HepG2 (cell line): ENCODE data around the gene C3orf70. TPM values are rescaled to one million over a fixed set of nuclear protein-coding genes. Genes with fewer than 3 reads are reported as not detected.

Experiments
- ATAC-seq: fragments of 200-7000 bp; cut with Tn5 transposase; 3 replicates; pipeline ENCODE4 v1.9.1; 2020; ENCODE audit warnings: mild to moderate bottlenecking, moderate library complexity
- BruUV-seq: library from RNA; stranded (reverse); fragments of 400-500 nt; replicated peaks from 2 replicates; lab custom pipeline; 2021; lab: Mats Ljungman, UMichigan
- CTCF ChIA-PET: fragments of 300-600 bp; formaldehyde crosslinking; extraction: SDS; loops from one replicate; lab custom pipeline; 2021; ENCODE audit warnings: low total read pairs, inconsistent platforms, low intra/inter-chr PET ratio; lab: Yijun Ruan, JAX
- POLR2A ChIA-PET: fragments of 350-600 bp; sonication (Branson Sonifier 250); formaldehyde crosslinking; loops from one replicate; lab custom pipeline; 2020; ENCODE audit warnings: antibody characterized with exemption, inconsistent platforms; lab: Yijun Ruan, JAX
- DNase-seq: peaks from one replicate; pipeline ENCODE4 v3.0.0-alpha.2; 2015; ENCODE audit warnings: low spot score
- FAIRE-seq: peaks from 3 replicates; lab custom pipeline; 2011; peaks lifted over from hg19 to GRCh38; lab: Jason Lieb, UNC
- H2AFZ ChIP-seq: one replicate; pipeline ENCODE4 v1.6.1; 2011; ENCODE audit warnings: low read length, inconsistent platforms
- H3K27ac ChIP-seq: fragments of 300-600 bp; 3 replicates; pipeline ENCODE4 v1.8.0; 2011; ENCODE audit warnings: mixed run types, mild to moderate bottlenecking, mixed read lengths, low read length, inconsistent platforms; ENCODE audit not compliant: insufficient read depth; ENCODE audit errors: extremely low read length
- H3K27me3 ChIP-seq, 2 experiments: fragments of 200-600 bp in 1 of 2; 2 replicates in 1 of 2; 3 replicates in 1 of 2; pipeline versions ENCODE4 v1.6.0 to v1.8.0; 2011; ENCODE audit warnings: low read length in 2 of 2, mild to moderate bottlenecking in 2 of 2, moderate library complexity in 2 of 2, inconsistent platforms in 1 of 2; ENCODE audit not compliant: insufficient read depth in 2 of 2, control insufficient read depth in 1 of 2
- H3K36me3 ChIP-seq, 2 experiments: fragments of 200-600 bp in 1 of 2; replicated peaks in 1 of 2; 2 replicates in 1 of 2; 3 replicates in 1 of 2; pipeline versions ENCODE4 v1.5.1 to v1.8.0; 2011; ENCODE audit warnings: low read length in 2 of 2, inconsistent platforms in 1 of 2; ENCODE audit not compliant: insufficient read depth in 2 of 2, control insufficient read depth in 1 of 2
- H3K4me1 ChIP-seq: 2 replicates; pipeline ENCODE4 v1.5.1; 2012; ENCODE audit warnings: low read length, inconsistent platforms; ENCODE audit not compliant: insufficient read depth
- H3K4me2 ChIP-seq: 2 replicates; pipeline ENCODE4 v1.6.0; 2011; ENCODE audit warnings: low read depth, low read length, inconsistent platforms
- H3K4me3 ChIP-seq, 3 experiments: fragments of 200-600 bp in 1 of 3; sonication (generic), shearing (Covaris generic) in 1 of 3; replicated peaks in 1 of 3; 2 replicates each; pipeline ENCODE4 v1.5.1; 2011 to 2016; ENCODE audit warnings: low read length in 3 of 3, inconsistent platforms in 2 of 3, low read depth in 2 of 3, mild to moderate bottlenecking in 2 of 3, control low read depth in 1 of 3, mixed read lengths in 1 of 3; ENCODE audit not compliant: insufficient read depth in 1 of 3
- H3K79me2 ChIP-seq: one replicate; pipeline ENCODE4 v1.6.1; 2011; ENCODE audit warnings: low read length, inconsistent platforms; ENCODE audit not compliant: insufficient read depth
- H3K9ac ChIP-seq: 2 replicates; pipeline ENCODE4 v1.6.0; 2011; ENCODE audit warnings: mild to moderate bottlenecking, low read depth, low read length, inconsistent platforms; ENCODE audit not compliant: insufficient read depth
- H3K9me3 ChIP-seq: 2 replicates; pipeline ENCODE4 v1.5.1; 2012; ENCODE audit warnings: mild to moderate bottlenecking, low read length
- H4K20me1 ChIP-seq: 2 replicates; pipeline ENCODE4 v1.6.0; 2011; ENCODE audit warnings: inconsistent platforms, mild to moderate bottlenecking, low read length, moderate library complexity; ENCODE audit not compliant: insufficient read depth
- ATF7-NPFF ChIP-seq: sonication (generic); formaldehyde crosslinking; IDR thresholded peaks from 2 replicates; pipeline ENCODE4 v1.8.1; 2023; ENCODE audit warnings: mild to moderate bottlenecking, low read depth, missing genetic modification reagents, moderate library complexity
- CCDC6 ChIP-seq: sonication (generic); formaldehyde crosslinking; IDR thresholded peaks from 2 replicates; pipeline ENCODE4 v1.8.1; 2022; ENCODE audit warnings: mild to moderate bottlenecking, missing genetic modification reagents, moderate library complexity
- ESRRA ChIP-seq: sonication (generic); formaldehyde crosslinking; IDR thresholded peaks from 2 replicates; pipeline ENCODE4 v1.5.1; 2020; ENCODE audit warnings: mild to moderate bottlenecking, low read depth, missing genetic modification reagents
- FOXA1 ChIP-seq, 2 experiments: fragments of 450-650 bp in 1 of 2; sonication (generic) in 1 of 2; formaldehyde crosslinking in 1 of 2; IDR thresholded peaks; 2 replicates each; pipeline versions ENCODE4 v1.4.0 to v1.6.1; 2016 to 2020; ENCODE audit warnings: missing genetic modification reagents in 1 of 2
- JARID2 ChIP-seq: sonication (generic); formaldehyde crosslinking; IDR thresholded peaks from 2 replicates; pipeline ENCODE4 v1.8.1; 2023; ENCODE audit warnings: missing genetic modification reagents, inconsistent platforms; ENCODE audit not compliant: insufficient replicate concordance
- MAX ChIP-seq: IDR thresholded peaks from 2 replicates; pipeline ENCODE4 v1.6.1; 2012; ENCODE audit warnings: inconsistent platforms
- MEF2D ChIP-seq: sonication (generic); formaldehyde crosslinking; IDR thresholded peaks from 2 replicates; pipeline ENCODE4 v1.5.1; 2020; ENCODE audit warnings: mild to moderate bottlenecking, missing genetic modification reagents
- MEIS1 ChIP-seq: sonication (generic); formaldehyde crosslinking; IDR thresholded peaks from 2 replicates; pipeline ENCODE4 v1.9.0; 2021; ENCODE audit warnings: mild to moderate bottlenecking, missing genetic modification reagents, moderate library complexity, borderline replicate concordance
- MTF1 ChIP-seq: sonication (generic); formaldehyde crosslinking; IDR thresholded peaks from 2 replicates; pipeline ENCODE4 v1.5.0; 2020; ENCODE audit warnings: missing genetic modification reagents
- RCOR2 ChIP-seq: IDR thresholded peaks from 2 replicates; pipeline ENCODE4 v1.6.1; 2016; ENCODE audit warnings: missing biosample characterization, missing genetic modification reagents
- RELA ChIP-seq: sonication (generic); formaldehyde crosslinking; IDR thresholded peaks from 2 replicates; pipeline ENCODE4 v1.4.0; 2020; ENCODE audit warnings: missing genetic modification reagents
- STAG1 ChIP-seq: sonication (generic); formaldehyde crosslinking; IDR thresholded peaks from 2 replicates; pipeline ENCODE4 v1.4.0; 2020; ENCODE audit warnings: missing genetic modification reagents
- TFE3 ChIP-seq: IDR thresholded peaks from 2 replicates; pipeline ENCODE4 v1.6.1; 2016
- ZC3H13 ChIP-seq: sonication (generic); formaldehyde crosslinking; IDR thresholded peaks from 2 replicates; pipeline ENCODE4 v1.8.1; 2023; ENCODE audit warnings: mild to moderate bottlenecking, missing genetic modification reagents, moderate library complexity
- ZNF207 ChIP-seq: fragments of 450-650 bp; IDR thresholded peaks from 2 replicates; pipeline ENCODE4 v1.6.1; 2016; ENCODE audit warnings: antibody characterized with exemption, borderline replicate concordance
- ZSCAN22 ChIP-seq: sonication (generic); formaldehyde crosslinking; IDR thresholded peaks from 2 replicates; pipeline ENCODE4 v1.4.0; 2020; ENCODE audit warnings: mild to moderate bottlenecking, missing genetic modification reagents
- WGBS: methylation state at CpG from one replicate; pipeline ENCODE4 v1.1.6; 2017; ENCODE audit warnings: low lambda C conversion rate; 5-methylcytosine and 5-hydroxymethylcytosine counted together
- in situ Hi-C: cut with HindIII; loops from 2 replicates; pipeline ENCODE4 v1.10.0; 2017; ENCODE audit warnings: low pct_unique_long_range_greater_than_20kb; ENCODE audit not compliant: extremely low pct_ligation_motif_present
- intact Hi-C: fragments of 100-400 bp; cut with micrococcal nuclease; formaldehyde crosslinking; loops from one replicate; pipeline ENCODE4 v1.10.0; 2022; ENCODE audit not compliant: unreplicated experiment
- polyA plus RNA-seq, 8 experiments: library from polyadenylated mRNA; depleted of rRNA in 3 of 8; stranded (reverse) in 7 of 8; unstranded in 1 of 8; fragments of >200 nt; fragmentation: Illumina TruSeq in 4 of 8; extraction: Trizol in 4 of 8; gene quantifications; 2 replicates each; pipeline versions ENCODE4 v1.2.1 to v1.2.3, GENCODE V29; 2011 to 2016; ENCODE audit warnings: low read depth in 4 of 8, missing spikeins in 1 of 8, mixed read lengths in 1 of 8; ENCODE audit not compliant: insufficient read depth in 1 of 8
- total RNA-seq, 5 experiments: library from RNA; depleted of rRNA; stranded (reverse); fragments of >200 nt; fragmentation: Illumina TruSeq; extraction: Trizol; gene quantifications; 2 replicates each; pipeline ENCODE4 v1.2.3, GENCODE V29; 2016; ENCODE audit warnings: low read depth in 1 of 5

C3orf70 gene
- total and polyA plus RNA-seq, 2 of the 13 experiments (the other 11 are each of a cell fraction or from before 2014, with no cell fraction given) = 0.79 to 2.4 TPM

- H3K36me3 ChIP-seq = 0 out of 5 replicates have a peak, but pooled peaks cover 0 to 3% of the 10 kb centered on the region in 2 experiments
- intact Hi-C loops = no loop called here
- in situ Hi-C loops = no loop called here
- WGBS = 96% methylated on average over 3 of the region's 3 CpGs
- no peaks in the 10 kb centered on the region for H4K20me1 ChIP-seq
- ATAC-seq (no peak), DNase-seq (no peak), FAIRE-seq (no peak)
- H3K27ac ChIP-seq = no peak overlapping the region
- no peaks in the 10 kb centered on the region for H3K79me2 ChIP-seq
- peaks cover 10% of the 10 kb centered on the region for H3K4me1 ChIP-seq
- CTCF ChIA-PET = no interaction called here
- H3K9me3 ChIP-seq = no peaks in the 10 kb centered on the region
- H3K9ac ChIP-seq = no peak overlapping the region
- no peak overlapping the region for H3K4me2 ChIP-seq
- H3K4me3 ChIP-seq = no peak overlapping the region
- BruUV-seq = no TSS peak
- H2AFZ ChIP-seq = no peak overlapping the region
- H3K27me3 ChIP-seq = no peaks in the 10 kb centered on the region
- TF ChIP-seq ZC3H13 (CRISPR knock-in tag) = no peak
- TF ChIP-seq RELA = no peak
- no peak for TF ChIP-seq ZNF207
- TF ChIP-seq MTF1 (CRISPR knock-in tag) = no peak
- TF ChIP-seq FOXA1 (IDR thresholded peaks at IDR 0.05) = no peak
- TF ChIP-seq FOXA1 (CRISPR knock-in tag; IDR thresholded peaks at IDR 0.05) = no peak
- no peak for TF ChIP-seq TFE3 (CRISPR knock-in tag)
- no peak for TF ChIP-seq JARID2 (CRISPR knock-in tag)
- TF ChIP-seq RCOR2 (CRISPR knock-in tag) = no peak
- TF ChIP-seq ZSCAN22 (CRISPR knock-in tag) = no peak
- TF ChIP-seq CCDC6 (CRISPR knock-in tag) = no peak
- TF ChIP-seq ESRRA (CRISPR knock-in tag) = no peak
- no peak for TF ChIP-seq MEF2D (CRISPR knock-in tag)
- TF ChIP-seq ATF7-NPFF = no peak
- TF ChIP-seq STAG1 = no peak
- TF ChIP-seq MEIS1 (CRISPR knock-in tag) = no peak
- no peak for TF ChIP-seq MAX
- POLR2A ChIA-PET = no interaction called here
Observed at GRCh38 chr3:185028121-185028520, 124.7 kb downstream of the C3orf70 start.

Other genes starting within 250 kb of the C3orf70 start
- 38.9 and 59.1 TPM in 2 replicates for gene EHHADH, start 101.0 kb upstream of the C3orf70 start, total RNA-seq (2016; rRNA removed; fragmentation: Illumina TruSeq; extraction: Trizol)
- gene EHHADH, start 101.0 kb upstream of the C3orf70 start, polyA plus RNA-seq (2011; rRNA removed) = 14.1 and 14.5 TPM in 2 replicates
- 26.5 and 34.2 TPM in 2 replicates for gene MAP3K13, start 210.1 kb upstream of the C3orf70 start, total RNA-seq (2016; rRNA removed; fragmentation: Illumina TruSeq; extraction: Trizol)
- 17.3 and 24.2 TPM in 2 replicates for gene MAP3K13, start 210.1 kb upstream of the C3orf70 start, polyA plus RNA-seq (2011; rRNA removed)